Neuronal stem cell (in vitro differentiated cells): ENCODE data around the gene PRODH2.

Experiments used
- DNase-seq: peaks from one replicate; pipeline ENCODE4 v3.0.0-alpha.2; 2013; ENCODE audit warnings: low spot score
- H2AFZ ChIP-seq: one replicate; pipeline ENCODE4 v1.6.1; 2013; ENCODE audit warnings: mild to moderate bottlenecking, low read length, inconsistent platforms
- H2AK5ac ChIP-seq: 2 replicates; pipeline ENCODE4 v1.6.1; 2013; ENCODE audit warnings: low read depth, mild to moderate bottlenecking, inconsistent platforms, low read length, moderate library complexity, mixed read lengths
- H2BK120ac ChIP-seq: 2 replicates; pipeline ENCODE4 v1.6.1; 2013; ENCODE audit warnings: low read depth, mild to moderate bottlenecking, inconsistent platforms, low read length, moderate library complexity, mixed read lengths
- H2BK12ac ChIP-seq: one replicate; pipeline ENCODE4 v1.6.1; 2013; ENCODE audit warnings: low read length, inconsistent platforms
- H2BK15ac ChIP-seq: 2 replicates; pipeline ENCODE4 v1.6.1; 2013; ENCODE audit warnings: mild to moderate bottlenecking, low read length, inconsistent platforms, mixed read lengths
- H2BK5ac ChIP-seq: one replicate; pipeline ENCODE4 v1.6.1; 2013; ENCODE audit warnings: inconsistent platforms, mild to moderate bottlenecking, low read length, moderate library complexity
- H3K14ac ChIP-seq: one replicate; pipeline ENCODE4 v1.6.1; 2013; ENCODE audit warnings: low read length, inconsistent platforms
- H3K18ac ChIP-seq: 2 replicates; pipeline ENCODE4 v1.6.1; 2013; ENCODE audit warnings: low read length, inconsistent platforms
- H3K23ac ChIP-seq: 2 replicates; pipeline ENCODE4 v1.6.1; 2013; ENCODE audit warnings: low read depth, mild to moderate bottlenecking, mixed read lengths, low read length, inconsistent platforms; ENCODE audit not compliant: poor library complexity
- H3K27ac ChIP-seq: replicated peaks from 3 replicates; pipeline ENCODE4 v1.5.1; 2013; ENCODE audit warnings: low read length, inconsistent platforms
- H3K27me3 ChIP-seq, 3 experiments: 2 replicates each; pipeline ENCODE4 v1.6.1; 2013; ENCODE audit warnings: low read length in 3 of 3, mild to moderate bottlenecking in 2 of 3, inconsistent platforms in 1 of 3, low read depth in 1 of 3, mixed read lengths in 1 of 3, moderate library complexity in 1 of 3; ENCODE audit not compliant: control insufficient read depth in 3 of 3, insufficient read depth in 3 of 3
- H3K36me3 ChIP-seq, 2 donors: replicated peaks in 1 of 2; 2 replicates each; pipeline ENCODE4 v1.6.1; 2013; ENCODE audit warnings: low read length in 2 of 2; ENCODE audit not compliant: control insufficient read depth in 2 of 2, insufficient read depth in 2 of 2
- H3K4ac ChIP-seq: 2 replicates; pipeline ENCODE4 v1.6.1; 2013; ENCODE audit warnings: inconsistent platforms, mild to moderate bottlenecking, low read length, moderate library complexity
- H3K4me1 ChIP-seq, 2 donors: 1 replicate in 1 of 2; 2 replicates in 1 of 2; pipeline ENCODE4 v1.6.1; 2013; ENCODE audit warnings: low read length in 2 of 2, low read depth in 1 of 2; ENCODE audit not compliant: control insufficient read depth in 2 of 2, insufficient read depth in 1 of 2
- H3K4me2 ChIP-seq: one replicate; pipeline ENCODE4 v1.6.1; 2013; ENCODE audit warnings: mild to moderate bottlenecking, low read length, inconsistent platforms; ENCODE audit not compliant: insufficient read depth, poor library complexity, severe bottlenecking
- H3K4me3 ChIP-seq, 2 donors: 2 replicates each; pipeline ENCODE4 v1.5.1; 2013; ENCODE audit warnings: low read length in 2 of 2, mild to moderate bottlenecking in 2 of 2, inconsistent platforms in 1 of 2, moderate library complexity in 1 of 2
- H3K79me1 ChIP-seq: one replicate; pipeline ENCODE4 v1.6.1; 2013; ENCODE audit warnings: low read depth, mild to moderate bottlenecking, inconsistent platforms, low read length, moderate library complexity
- H3K9ac ChIP-seq: one replicate; pipeline ENCODE4 v1.6.1; 2013; ENCODE audit warnings: mild to moderate bottlenecking, low read depth, low read length, inconsistent platforms; ENCODE audit not compliant: poor library complexity
- H3K9me3 ChIP-seq, 2 donors: replicated peaks in 1 of 2; 2 replicates each; pipeline versions ENCODE3 to v1.6.1; 2013; ENCODE audit warnings: low read length in 2 of 2, mild to moderate bottlenecking in 2 of 2, inconsistent platforms in 1 of 2, low read depth in 1 of 2, mixed read lengths in 1 of 2, moderate library complexity in 1 of 2; ENCODE audit not compliant: control insufficient read depth in 2 of 2, insufficient read depth in 1 of 2
- H4K8ac ChIP-seq: one replicate; pipeline ENCODE4 v1.6.1; 2013; ENCODE audit warnings: low read depth, mild to moderate bottlenecking, inconsistent platforms, low read length, moderate library complexity
- H4K91ac ChIP-seq: one replicate; pipeline ENCODE4 v1.6.1; 2013; ENCODE audit warnings: low read length, low read depth, mild to moderate bottlenecking, inconsistent platforms; ENCODE audit not compliant: poor library complexity
- WGBS, 2 donors: extraction: QIAGEN DNeasy Blood & Tissue Kit; methylation state at CpG; one replicate each; pipeline ENCODE4 v1.1.7; 2013; ENCODE audit warnings: missing lambda C conversion rate in 2 of 2, mixed read lengths in 1 of 2; ENCODE audit not compliant: insufficient read length in 2 of 2, insufficient replicate concordance in 1 of 2; ENCODE audit errors: extremely low coverage in 2 of 2; 5-methylcytosine and 5-hydroxymethylcytosine counted together

Gene PRODH2

GRCh38 chr19:35776102-35776788, 36.4 kb downstream of the PRODH2 start:
- H3K27me3 ChIP-seq: no peaks in the 10 kb centered on the region
- H3K4ac ChIP-seq: no peak overlapping the region
- no peak overlapping the region for H4K91ac ChIP-seq
- H2BK12ac ChIP-seq: no peak overlapping the region
- peak overlapping the region; percentile 71 for H3K18ac ChIP-seq
- peak overlapping the region; percentile 60 for H2AK5ac ChIP-seq
- peak overlapping the region; percentile 96 for H3K9ac ChIP-seq
- H2AFZ ChIP-seq: peak overlapping the region; percentile 89
- H2BK5ac ChIP-seq: peak overlapping the region; percentile 93
- H3K4me3 ChIP-seq: peak overlapping the region; percentile 66 to 98
- no peak overlapping the region for H3K14ac ChIP-seq
- peaks cover 2% of the 10 kb centered on the region for H3K79me1 ChIP-seq
- no peak for DNase-seq
- H3K4me2 ChIP-seq: peak overlapping the region; percentile 67
- peak overlapping the region; percentile 4 for H2BK15ac ChIP-seq
- H3K9me3 ChIP-seq: no peaks in the 10 kb centered on the region
- no peak overlapping the region for H4K8ac ChIP-seq
- H3K27ac ChIP-seq: no peak overlapping the region
- peaks cover 13 to 42% of the 10 kb centered on the region in 2 donors for H3K36me3 ChIP-seq
- peak overlapping the region; percentile 82 for H2BK120ac ChIP-seq
- peak overlapping the region; percentile 13 for H3K23ac ChIP-seq
- no CpG with 5 or more reads among the region's 13 CpGs for WGBS, 2 donors
- peaks cover 19 to 20% of the 10 kb centered on the region in 2 donors for H3K4me1 ChIP-seq

- Histone ChIP-seq H2BK5ac (peak within 1 kb of the TSS; percentile 93), H2AK5ac (peak within 1 kb of the TSS; percentile 60), H2BK15ac (peak within 1 kb of the TSS; percentile 4), H4K8ac (no peak within 1 kb of the TSS), H3K9me3 (no peaks in the 10 kb centered on the region), H3K4me1 (peaks cover 19 to 20% of the 10 kb centered on the region in 2 donors), H3K4me3 (peak within 1 kb of the TSS; percentile 66 to 98), H2AFZ (peak within 1 kb of the TSS; percentile 89), H3K79me1 (peaks cover 2% of the 10 kb centered on the region), H2BK12ac (no peak within 1 kb of the TSS), H3K9ac (peak within 1 kb of the TSS; percentile 96), H3K27ac (no peak within 1 kb of the TSS), H3K14ac (no peak within 1 kb of the TSS), H3K18ac (peak within 1 kb of the TSS; percentile 90), H3K27me3 (no peaks in the 10 kb centered on the region), H2BK120ac (peak within 1 kb of the TSS; percentile 82), H4K91ac (no peak within 1 kb of the TSS), H3K36me3 (peaks cover 10 to 34% of the 10 kb centered on the region in 2 donors), H3K4me2 (peak within 1 kb of the TSS; percentile 67), H3K23ac (no peak within 1 kb of the TSS), H3K4ac (no peak within 1 kb of the TSS)
- no CpG with 5 or more reads among the region's 82 CpGs for WGBS, 2 donors
- DNase-seq: peak; percentile 98
These were observed 37.1 kb downstream of the PRODH2 start, which contains the start of gene ARHGAP33 for GRCh38 chr19:35775298-35776101. ARHGAP33 (plus strand) TSS chr19:35775564; CDS start chr19:35775659, 95 bp downstream.

GRCh38 chr19:35775046-35775297, 37.7 kb downstream of the PRODH2 start:
- Histone ChIP-seq H4K91ac (no peak overlapping the region), H3K18ac (peak overlapping the region; percentile 42), H4K8ac (no peak overlapping the region), H3K4ac (no peak overlapping the region), H3K4me1 (peaks cover 19 to 20% of the 10 kb centered on the region in 2 donors), H2AFZ (peak overlapping the region; percentile 89), H3K23ac (no peak overlapping the region), H3K4me3 (peak overlapping the region in 1 of 2 donors; percentile 66), H2BK15ac (no peak overlapping the region), H3K27me3 (no peaks in the 10 kb centered on the region), H3K9me3 (no peaks in the 10 kb centered on the region), H2BK5ac (no peak overlapping the region), H3K27ac (no peak overlapping the region), H2BK120ac (no peak overlapping the region), H3K36me3 (peaks cover 10 to 32% of the 10 kb centered on the region in 2 donors), H3K4me2 (no peak overlapping the region), H2BK12ac (no peak overlapping the region), H3K14ac (no peak overlapping the region), H3K9ac (no peak overlapping the region), H2AK5ac (no peak overlapping the region), H3K79me1 (peaks cover 2% of the 10 kb centered on the region)
- WGBS, 2 donors: no CpG with 5 or more reads among the region's 9 CpGs
- DNase-seq: no peak
